SIG-M5 treated with dmso at 0.1 percent for 504 hours (cell line): Measurements from ENCODE around the gene TMEM220.

Source experiments
- DNase-seq: peaks from one replicate; lab custom pipeline; 2025; ENCODE audit not compliant: unreplicated experiment; lab: John Stamatoyannopoulos, UW

Gene TMEM220

DNA sequence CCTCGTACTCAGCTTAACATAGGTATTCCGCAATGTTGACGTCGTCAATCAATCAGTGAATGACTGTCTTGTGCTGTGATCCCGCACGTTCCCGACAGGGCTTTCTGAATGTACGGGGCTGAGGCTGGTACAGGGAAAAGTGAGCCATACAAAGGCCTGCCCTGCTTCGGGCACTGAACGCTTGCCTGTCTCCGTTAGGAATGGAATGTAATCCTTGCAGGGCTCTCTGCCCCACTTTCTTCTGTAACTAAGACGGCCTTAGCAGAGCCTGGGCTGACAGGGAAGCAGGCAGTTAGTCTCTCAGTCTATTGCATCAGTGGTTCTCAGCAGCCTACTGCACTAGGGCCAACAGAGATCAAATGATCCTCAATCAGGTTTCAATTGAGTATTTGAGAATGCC is 56.5 kb downstream of the TMEM220 start:
- no peak for DNase-seq

DNA sequence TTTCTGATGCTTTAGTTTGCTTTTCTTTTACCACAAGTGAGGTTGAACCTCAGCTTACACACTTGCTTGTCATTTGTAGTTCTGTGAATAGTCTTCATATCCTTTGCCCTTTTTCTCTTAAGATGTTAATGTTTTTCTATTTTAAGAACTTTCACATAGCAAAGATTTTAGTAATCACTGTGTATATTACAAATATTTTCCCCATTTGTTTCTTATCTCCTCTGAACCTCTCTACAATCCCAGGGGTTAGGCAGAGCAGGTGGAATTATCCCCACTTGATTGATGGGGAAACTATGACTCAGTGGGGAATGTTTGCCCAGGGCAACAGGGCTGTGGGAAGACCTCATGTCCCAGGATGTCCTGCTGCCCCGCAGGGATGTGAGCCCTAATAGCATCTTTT is 61.0 kb downstream of the TMEM220 start:
- DNase-seq, result no peak

DNA sequence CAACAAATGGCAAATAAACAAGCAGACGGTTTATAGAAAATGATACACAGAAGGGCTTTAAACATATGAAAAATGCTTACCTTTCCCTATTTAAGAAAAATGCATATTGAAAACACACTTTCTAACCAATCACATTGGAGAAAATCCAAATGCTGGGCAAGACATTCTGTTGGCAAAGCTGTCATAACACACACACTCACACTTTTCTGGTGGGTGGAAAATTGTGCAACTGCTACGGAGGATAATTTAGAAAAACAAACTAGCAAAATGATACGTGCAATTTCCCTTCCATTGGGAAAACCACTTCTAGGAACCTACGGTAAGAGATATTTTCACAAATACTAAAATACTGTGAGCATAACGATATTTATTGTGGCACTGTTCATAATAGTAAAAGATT is 62.9 kb downstream of the TMEM220 start:
- DNase-seq, result no peak

GRCh38 chr17:10664571-10664970 is 65.3 kb downstream of the TMEM220 start:
- DNase-seq, result no peak
